Activated naive CD4-positive, alpha-beta T cell (primary cell): Measurements from ENCODE around the gene ILF2.
"Not testable (repeated sequence)": the region's sequence is repeated elsewhere in the genome, so short reads cannot be mapped to it uniquely, and the experiment has no call there.

Experiments used
- DNase-seq, 4 experiments: peaks; one replicate each; lab custom pipeline; 2025; lab: John Stamatoyannopoulos, UW

ILF2 gene

GRCh38 chr1:153679337-153680119 lies 8.7 kb upstream of the ILF2 start:
- peak in 1 of 4 experiments; percentile 28 for DNase-seq

- DNase-seq = no peak
Observed at GRCh38 chr1:153678519-153679336, 7.9 kb upstream of the ILF2 start, which contains the start of gene NPR1. Gene NPR1, plus strand, starts transcription at chr1:153678688. Its CDS starts 421 bp downstream, at chr1:153679109.

GRCh38 chr1:153677718-153678518 lies 7.1 kb upstream of the ILF2 start:
- DNase-seq = peak in 2 of 4 experiments; percentile 21 to 22

- no peak for DNase-seq
Observed at GRCh38 chr1:153673511-153673910, 2.7 kb upstream of the ILF2 start.

- DNase-seq = peak in 2 of 4 experiments; percentile 12 to 20
Observed at GRCh38 chr1:153671628-153672353, 998 bp upstream of the ILF2 start.

GRCh38 chr1:153670257-153670858 lies 435 bp downstream of the ILF2 start:
- peak in 2 of 4 experiments; percentile 17 to 34 for DNase-seq

GRCh38 chr1:153669606-153670005 lies 1.2 kb downstream of the ILF2 start:
- DNase-seq = no peak

GRCh38 chr1:153668672-153669071 lies 2.1 kb downstream of the ILF2 start:
- DNase-seq = not testable (repeated sequence)

GRCh38 chr1:153667439-153667838 lies 3.4 kb downstream of the ILF2 start:
- no peak for DNase-seq

GRCh38 chr1:153663211-153663610 lies 7.6 kb downstream of the ILF2 start:
- no peak for DNase-seq

GRCh38 chr1:153662269-153662668 lies 8.5 kb downstream of the ILF2 start:
- DNase-seq = no peak

- DNase-seq = no peak
Observed at GRCh38 chr1:153661111-153661708, 9.6 kb downstream of the ILF2 start.

- no peak for DNase-seq
Observed at GRCh38 chr1:153659656-153660055, 11.1 kb downstream of the ILF2 start.

GRCh38 chr1:153659175-153659534 lies 11.6 kb downstream of the ILF2 start:
- no peak for DNase-seq

- peak; percentile 68 to 87 (median 80) for DNase-seq
Observed at GRCh38 chr1:153658400-153659174, 12.2 kb downstream of the ILF2 start, which contains the start of gene SNAPIN. Gene SNAPIN, plus strand, starts transcription at chr1:153658703. Its CDS starts 41 bp downstream, at chr1:153658744.

GRCh38 chr1:153655333-153655732 lies 15.5 kb downstream of the ILF2 start:
- no peak for DNase-seq

GRCh38 chr1:153652805-153653500 lies 17.8 kb downstream of the ILF2 start:
- no peak for DNase-seq

- no peak for DNase-seq
Observed at GRCh38 chr1:153651771-153652170, 19.0 kb downstream of the ILF2 start.

GRCh38 chr1:153649863-153650235 lies 20.9 kb downstream of the ILF2 start:
- DNase-seq = peak in 1 of 4 experiments; percentile 7
